ENCODE data around the gene NRK.
"Not testable (repeated sequence)": the region's sequence is repeated elsewhere in the genome, so short reads cannot be mapped to it uniquely, and the experiment has no call there.

Gene NRK

DNA sequence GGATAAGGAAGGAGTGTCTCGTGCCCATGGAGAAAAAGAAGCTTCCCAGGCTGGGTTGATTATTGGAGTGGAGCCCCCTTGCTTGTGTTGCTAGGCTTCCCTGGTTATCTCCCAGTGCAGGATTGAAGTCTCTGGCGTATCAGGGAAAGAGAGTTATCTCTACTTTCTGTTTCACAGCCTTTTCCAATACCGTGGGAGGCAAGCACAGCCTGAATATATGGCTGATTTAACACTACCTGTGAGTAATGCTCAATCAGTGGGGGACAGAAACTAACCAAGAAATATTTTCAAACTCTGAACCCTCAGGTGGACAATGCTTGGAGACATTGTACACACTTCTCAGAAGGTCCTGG lies 151.0 kb downstream of the NRK start:
- Mint-ChIP-seq H3K27ac (no peak overlapping the region), H3K36me3 (ENCODE audit: low read depth) (no peaks in the 10 kb centered on the region), H3K4me3 (no peak overlapping the region), H3K4me1 (ENCODE audit: low read depth) (no peaks in the 10 kb centered on the region), H3K9me3 (no peaks in the 10 kb centered on the region), H3K27me3 (ENCODE audit: low read depth) (no peaks in the 10 kb centered on the region)
- no peak for DNase-seq (ENCODE audit: low spot score)

DNA sequence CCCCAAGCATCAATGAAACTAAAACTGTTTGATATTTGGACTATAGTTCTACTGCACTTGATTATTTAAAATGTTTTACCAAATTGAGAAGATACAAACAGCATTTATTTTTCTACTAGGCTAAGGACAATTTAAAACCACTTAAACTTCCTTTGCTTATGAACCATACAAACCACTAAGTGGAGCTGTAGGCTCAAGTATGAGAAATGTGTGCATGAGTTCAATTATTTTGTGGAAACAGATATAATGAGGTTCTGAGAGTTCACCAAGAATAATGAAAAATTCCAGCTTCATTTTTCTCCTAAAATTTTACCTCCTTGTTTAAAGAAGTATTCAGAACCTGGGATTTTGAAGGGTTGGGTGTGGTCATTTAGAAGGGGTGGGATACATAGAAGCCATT lies 153.0 kb downstream of the NRK start:
- Mint-ChIP-seq H3K4me1 (ENCODE audit: low read depth) (no peaks in the 10 kb centered on the region), H3K4me3 (no peak overlapping the region), H3K27me3 (ENCODE audit: low read depth) (no peaks in the 10 kb centered on the region), H3K9me3 (no peaks in the 10 kb centered on the region), H3K27ac (no peak overlapping the region), H3K36me3 (ENCODE audit: low read depth) (no peaks in the 10 kb centered on the region)
- DNase-seq (ENCODE audit: low spot score) = no peak

DNA sequence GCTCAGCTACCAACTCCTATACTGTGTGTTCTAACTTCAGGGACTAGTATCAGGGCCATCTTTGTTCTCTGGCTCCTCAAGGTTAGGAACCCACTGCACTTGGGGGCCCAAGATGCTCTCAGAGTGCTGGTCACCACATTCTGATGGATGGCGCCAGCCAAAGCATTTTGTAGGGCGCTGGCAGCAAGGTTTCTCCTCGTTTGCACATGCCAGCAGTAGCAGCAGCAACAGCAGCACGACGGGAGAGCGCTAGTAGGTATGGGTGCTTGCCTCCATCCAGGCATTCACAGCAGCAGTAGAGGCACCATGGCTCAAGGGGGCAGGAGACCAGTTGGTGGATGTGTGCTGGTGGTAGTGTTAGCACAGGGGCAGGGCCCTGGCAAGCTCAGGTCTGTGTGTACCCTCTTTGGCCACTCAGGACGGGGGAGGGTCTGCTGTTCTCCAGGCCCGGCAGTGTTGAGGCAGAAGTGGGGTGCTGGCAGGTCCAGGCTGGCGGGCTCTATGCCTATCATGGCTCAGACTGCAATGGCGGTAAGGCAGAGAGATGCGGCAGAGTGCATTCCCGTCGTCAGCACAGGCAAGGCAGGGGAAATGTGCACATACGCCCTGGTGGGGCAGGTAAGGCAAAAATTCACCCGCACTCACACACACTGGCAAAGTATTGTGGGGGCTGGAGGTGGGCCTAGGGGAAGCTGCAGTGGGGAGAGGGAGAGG lies 159.6 kb downstream of the NRK start:
- peaks cover 3% of the 10 kb centered on the region for H3K9me3 Mint-ChIP-seq
- H3K4me3 Mint-ChIP-seq = no peak overlapping the region
- H3K4me1 Mint-ChIP-seq (ENCODE audit: low read depth) = no peaks in the 10 kb centered on the region
- no peaks in the 10 kb centered on the region for H3K27me3 Mint-ChIP-seq (ENCODE audit: low read depth)
- H3K36me3 Mint-ChIP-seq (ENCODE audit: low read depth) = no peaks in the 10 kb centered on the region
- no peak overlapping the region for H3K27ac Mint-ChIP-seq
- DNase-seq (ENCODE audit: low spot score) = no peak

DNA sequence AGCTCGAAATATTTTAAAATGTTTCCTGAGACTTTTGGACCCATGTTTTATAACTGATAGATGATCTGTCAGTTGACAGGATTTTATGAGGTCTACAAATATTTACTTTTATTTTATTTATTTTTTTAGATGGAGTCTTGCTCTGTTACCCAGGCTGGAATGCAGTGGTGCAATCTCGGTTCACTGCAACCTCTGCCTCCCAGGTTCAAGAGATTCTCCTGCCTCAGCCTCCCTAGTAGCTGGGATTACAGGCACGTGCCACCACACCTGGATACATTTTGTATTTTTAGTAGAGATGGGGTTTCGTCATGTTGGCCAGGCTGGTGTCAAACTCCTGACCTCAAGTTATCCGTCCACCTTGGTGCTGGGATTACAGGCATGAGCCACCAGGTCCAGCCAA lies 166.1 kb downstream of the NRK start:
- not testable (repeated sequence) for H3K36me3 Mint-ChIP-seq (ENCODE audit: low read depth); H3K4me3 Mint-ChIP-seq

DNA sequence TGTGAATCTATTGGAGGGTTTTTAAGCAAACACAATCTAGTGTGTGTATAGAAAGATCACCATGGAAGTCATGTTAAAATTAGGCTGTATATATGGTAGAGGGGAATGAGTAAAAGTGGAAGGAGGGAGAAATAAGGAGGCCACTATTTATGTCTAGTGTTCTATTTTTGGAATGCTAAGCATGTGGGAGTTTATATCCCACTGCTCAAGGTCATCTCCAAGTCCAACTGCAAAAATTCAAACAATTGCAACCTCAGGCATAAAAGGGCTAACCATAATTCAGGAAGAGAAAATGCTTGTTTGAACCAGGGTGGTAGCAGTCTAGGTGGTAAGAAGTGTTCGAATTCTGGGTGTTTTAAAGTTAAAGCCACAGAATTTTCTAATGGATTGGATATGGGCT lies 177.0 kb downstream of the NRK start:
- no peaks in the 10 kb centered on the region for H3K4me1 Mint-ChIP-seq (ENCODE audit: low read depth)
- peaks cover 7% of the 10 kb centered on the region for H3K9me3 Mint-ChIP-seq
- H3K27me3 Mint-ChIP-seq (ENCODE audit: low read depth) = no peaks in the 10 kb centered on the region
- H3K36me3 Mint-ChIP-seq (ENCODE audit: low read depth) = no peaks in the 10 kb centered on the region
- H3K4me3 Mint-ChIP-seq = no peak overlapping the region
- no peak for DNase-seq (ENCODE audit: low spot score)
- H3K27ac Mint-ChIP-seq = no peak overlapping the region

More for the DNA sequence above, 166.1 kb downstream of the NRK start:
- H3K27ac Mint-ChIP-seq; H3K27me3 Mint-ChIP-seq (ENCODE audit: low read depth); H3K4me1 Mint-ChIP-seq (ENCODE audit: low read depth); DNase-seq (ENCODE audit: low spot score); H3K9me3 Mint-ChIP-seq: not testable (repeated sequence)

DNA sequence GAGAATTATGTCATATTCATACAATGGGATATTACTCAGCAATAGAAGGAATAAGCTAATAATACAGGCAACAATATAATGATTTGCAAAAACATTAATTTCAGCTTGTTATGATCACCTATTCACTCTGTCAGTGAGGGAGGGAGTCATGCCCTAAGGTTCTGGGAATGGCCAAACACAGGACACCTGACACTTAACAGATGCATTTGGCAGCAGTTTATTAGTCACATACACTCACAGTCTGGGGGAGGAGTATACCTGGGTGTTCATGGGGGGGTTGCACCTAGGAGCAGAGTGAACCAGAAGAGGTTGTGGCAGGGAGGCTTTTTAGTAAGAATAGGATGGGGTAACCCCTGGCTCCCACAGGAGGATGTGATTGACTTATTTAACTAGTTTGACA lies 177.9 kb downstream of the NRK start:
- Mint-ChIP-seq H3K27ac (no peak overlapping the region), H3K9me3 (peaks cover 4% of the 10 kb centered on the region), H3K4me3 (no peak overlapping the region), H3K27me3 (ENCODE audit: low read depth) (no peaks in the 10 kb centered on the region), H3K36me3 (ENCODE audit: low read depth) (no peaks in the 10 kb centered on the region), H3K4me1 (ENCODE audit: low read depth) (no peaks in the 10 kb centered on the region)
- no peak for DNase-seq (ENCODE audit: low spot score)

DNA sequence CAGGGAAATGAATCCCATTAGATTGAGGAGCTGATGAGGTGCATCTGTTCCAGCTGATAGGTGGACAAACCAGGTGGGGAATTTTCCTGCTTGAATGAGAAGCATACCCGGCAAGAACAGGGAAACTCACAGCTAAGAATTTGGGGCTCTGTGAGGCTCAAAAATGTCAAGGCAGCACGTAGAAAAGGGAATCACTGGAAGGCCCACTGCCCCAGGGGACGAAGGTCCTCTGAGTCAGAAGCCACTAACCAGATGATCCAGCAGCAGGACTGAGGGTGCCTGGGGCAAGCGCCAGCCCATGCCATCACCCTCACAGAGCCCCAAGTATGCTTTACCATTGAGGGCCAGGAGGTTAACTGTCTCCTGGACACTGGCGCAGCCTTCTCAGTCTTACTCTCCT lies 178.3 kb downstream of the NRK start:
- DNase-seq (ENCODE audit: low spot score); H3K9me3 Mint-ChIP-seq; H3K27me3 Mint-ChIP-seq (ENCODE audit: low read depth); H3K4me1 Mint-ChIP-seq (ENCODE audit: low read depth); H3K4me3 Mint-ChIP-seq; H3K27ac Mint-ChIP-seq; H3K36me3 Mint-ChIP-seq (ENCODE audit: low read depth): not testable (repeated sequence)

DNA sequence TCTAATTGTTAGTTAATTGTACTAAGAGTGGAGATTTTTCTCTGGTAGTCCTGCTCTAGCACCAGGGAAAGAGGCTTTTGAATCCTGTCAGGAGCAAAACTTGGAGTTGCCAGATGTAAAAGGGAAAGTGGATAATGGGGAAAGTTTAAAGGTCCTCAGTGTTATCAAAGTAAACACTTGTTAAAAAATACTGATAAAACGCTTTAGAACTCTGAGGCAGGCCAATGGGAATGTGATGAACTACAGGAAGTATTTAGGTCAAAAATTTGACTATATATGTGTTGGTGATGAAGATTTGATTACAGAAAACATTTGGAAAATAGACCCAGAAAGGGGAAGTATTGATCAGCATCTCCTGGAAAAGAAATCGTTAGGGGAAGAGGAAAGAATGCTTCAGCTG lies 183.3 kb downstream of the NRK start:
- H3K4me1 Mint-ChIP-seq (ENCODE audit: low read depth) = no peaks in the 10 kb centered on the region
- no peaks in the 10 kb centered on the region for H3K27me3 Mint-ChIP-seq (ENCODE audit: low read depth)
- H3K9me3 Mint-ChIP-seq = no peaks in the 10 kb centered on the region
- H3K4me3 Mint-ChIP-seq = no peak overlapping the region
- no peak overlapping the region for H3K27ac Mint-ChIP-seq
- DNase-seq (ENCODE audit: low spot score) = no peak
- no peaks in the 10 kb centered on the region for H3K36me3 Mint-ChIP-seq (ENCODE audit: low read depth)

DNA sequence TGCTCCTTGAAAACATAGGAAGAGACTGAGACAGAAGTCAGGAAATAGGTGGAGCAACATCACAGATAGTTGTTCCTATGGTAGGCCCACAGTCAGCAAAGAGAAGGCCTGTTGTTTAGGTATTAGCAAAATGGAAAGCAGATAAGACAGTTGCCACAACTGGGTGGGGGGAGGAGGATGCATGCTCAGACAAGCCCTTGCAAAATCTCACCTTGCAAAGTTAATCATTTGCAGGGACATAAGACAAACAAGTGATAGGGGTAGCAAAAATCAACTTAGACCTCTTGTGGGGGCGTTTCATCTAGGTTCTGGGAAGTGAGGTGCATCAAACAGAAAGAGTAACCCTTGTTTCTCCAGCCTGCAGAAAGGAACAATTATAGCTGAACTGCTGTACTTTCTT lies 185.5 kb downstream of the NRK start:
- Mint-ChIP-seq H3K27me3 (ENCODE audit: low read depth) (no peaks in the 10 kb centered on the region), H3K9me3 (peaks cover 5% of the 10 kb centered on the region), H3K4me3 (no peak overlapping the region), H3K4me1 (ENCODE audit: low read depth) (no peaks in the 10 kb centered on the region), H3K27ac (no peak overlapping the region), H3K36me3 (ENCODE audit: low read depth) (no peaks in the 10 kb centered on the region)
- DNase-seq (ENCODE audit: low spot score) = no peak

All from T-helper 2 cell treated with Interferon-gamma antibody and Interleukin-4, amounts not matched to agents 5 μg/mL and 100 μg/mL, for 36 hours (primary cell).